Neuronal stem cell (in vitro differentiated cells): ENCODE measurements around the gene NTRK3.
"Not testable (repeated sequence)": the region's sequence is repeated elsewhere in the genome, so short reads cannot be mapped to it uniquely, and the experiment has no call there.

Experiments
- DNase-seq: peaks from one replicate; pipeline ENCODE4 v3.0.0-alpha.2; 2013; ENCODE audit warnings: low spot score
- H2AFZ ChIP-seq: one replicate; pipeline ENCODE4 v1.6.1; 2013; ENCODE audit warnings: mild to moderate bottlenecking, low read length, inconsistent platforms
- H2AK5ac ChIP-seq: 2 replicates; pipeline ENCODE4 v1.6.1; 2013; ENCODE audit warnings: low read depth, mild to moderate bottlenecking, inconsistent platforms, low read length, moderate library complexity, mixed read lengths
- H2BK120ac ChIP-seq: 2 replicates; pipeline ENCODE4 v1.6.1; 2013; ENCODE audit warnings: low read depth, mild to moderate bottlenecking, inconsistent platforms, low read length, moderate library complexity, mixed read lengths
- H2BK12ac ChIP-seq: one replicate; pipeline ENCODE4 v1.6.1; 2013; ENCODE audit warnings: low read length, inconsistent platforms
- H2BK15ac ChIP-seq: 2 replicates; pipeline ENCODE4 v1.6.1; 2013; ENCODE audit warnings: mild to moderate bottlenecking, low read length, inconsistent platforms, mixed read lengths
- H2BK5ac ChIP-seq: one replicate; pipeline ENCODE4 v1.6.1; 2013; ENCODE audit warnings: inconsistent platforms, mild to moderate bottlenecking, low read length, moderate library complexity
- H3K14ac ChIP-seq: one replicate; pipeline ENCODE4 v1.6.1; 2013; ENCODE audit warnings: low read length, inconsistent platforms
- H3K18ac ChIP-seq: 2 replicates; pipeline ENCODE4 v1.6.1; 2013; ENCODE audit warnings: low read length, inconsistent platforms
- H3K23ac ChIP-seq: 2 replicates; pipeline ENCODE4 v1.6.1; 2013; ENCODE audit warnings: low read depth, mild to moderate bottlenecking, mixed read lengths, low read length, inconsistent platforms; ENCODE audit not compliant: poor library complexity
- H3K27ac ChIP-seq: replicated peaks from 3 replicates; pipeline ENCODE4 v1.5.1; 2013; ENCODE audit warnings: low read length, inconsistent platforms
- H3K27me3 ChIP-seq, 3 experiments: 2 replicates each; pipeline ENCODE4 v1.6.1; 2013; ENCODE audit warnings: low read length in 3 of 3, mild to moderate bottlenecking in 2 of 3, inconsistent platforms in 1 of 3, low read depth in 1 of 3, mixed read lengths in 1 of 3, moderate library complexity in 1 of 3; ENCODE audit not compliant: control insufficient read depth in 3 of 3, insufficient read depth in 3 of 3
- H3K36me3 ChIP-seq, 2 donors: replicated peaks in 1 of 2; 2 replicates each; pipeline ENCODE4 v1.6.1; 2013; ENCODE audit warnings: low read length in 2 of 2; ENCODE audit not compliant: control insufficient read depth in 2 of 2, insufficient read depth in 2 of 2
- H3K4ac ChIP-seq: 2 replicates; pipeline ENCODE4 v1.6.1; 2013; ENCODE audit warnings: inconsistent platforms, mild to moderate bottlenecking, low read length, moderate library complexity
- H3K4me1 ChIP-seq, 2 donors: 1 replicate in 1 of 2; 2 replicates in 1 of 2; pipeline ENCODE4 v1.6.1; 2013; ENCODE audit warnings: low read length in 2 of 2, low read depth in 1 of 2; ENCODE audit not compliant: control insufficient read depth in 2 of 2, insufficient read depth in 1 of 2
- H3K4me2 ChIP-seq: one replicate; pipeline ENCODE4 v1.6.1; 2013; ENCODE audit warnings: mild to moderate bottlenecking, low read length, inconsistent platforms; ENCODE audit not compliant: insufficient read depth, poor library complexity, severe bottlenecking
- H3K4me3 ChIP-seq, 2 donors: 2 replicates each; pipeline ENCODE4 v1.5.1; 2013; ENCODE audit warnings: low read length in 2 of 2, mild to moderate bottlenecking in 2 of 2, inconsistent platforms in 1 of 2, moderate library complexity in 1 of 2
- H3K79me1 ChIP-seq: one replicate; pipeline ENCODE4 v1.6.1; 2013; ENCODE audit warnings: low read depth, mild to moderate bottlenecking, inconsistent platforms, low read length, moderate library complexity
- H3K9ac ChIP-seq: one replicate; pipeline ENCODE4 v1.6.1; 2013; ENCODE audit warnings: mild to moderate bottlenecking, low read depth, low read length, inconsistent platforms; ENCODE audit not compliant: poor library complexity
- H3K9me3 ChIP-seq, 2 donors: replicated peaks in 1 of 2; 2 replicates each; pipeline versions ENCODE3 to v1.6.1; 2013; ENCODE audit warnings: low read length in 2 of 2, mild to moderate bottlenecking in 2 of 2, inconsistent platforms in 1 of 2, low read depth in 1 of 2, mixed read lengths in 1 of 2, moderate library complexity in 1 of 2; ENCODE audit not compliant: control insufficient read depth in 2 of 2, insufficient read depth in 1 of 2
- H4K8ac ChIP-seq: one replicate; pipeline ENCODE4 v1.6.1; 2013; ENCODE audit warnings: low read depth, mild to moderate bottlenecking, inconsistent platforms, low read length, moderate library complexity
- H4K91ac ChIP-seq: one replicate; pipeline ENCODE4 v1.6.1; 2013; ENCODE audit warnings: low read length, low read depth, mild to moderate bottlenecking, inconsistent platforms; ENCODE audit not compliant: poor library complexity
- WGBS, 2 donors: extraction: QIAGEN DNeasy Blood & Tissue Kit; methylation state at CpG; one replicate each; pipeline ENCODE4 v1.1.7; 2013; ENCODE audit warnings: missing lambda C conversion rate in 2 of 2, mixed read lengths in 1 of 2; ENCODE audit not compliant: insufficient read length in 2 of 2, insufficient replicate concordance in 1 of 2; ENCODE audit errors: extremely low coverage in 2 of 2; 5-methylcytosine and 5-hydroxymethylcytosine counted together

Gene NTRK3

GRCh38 chr15:88072598-88073390, 183.7 kb downstream of the NTRK3 start:
- no peak overlapping the region for H2BK15ac ChIP-seq
- no peak overlapping the region for H4K91ac ChIP-seq
- no peaks in the 10 kb centered on the region for H3K36me3 ChIP-seq
- no peak overlapping the region for H4K8ac ChIP-seq
- no peak overlapping the region for H2AFZ ChIP-seq
- H3K27me3 ChIP-seq = no peaks in the 10 kb centered on the region
- H3K27ac ChIP-seq = no peak overlapping the region
- no peak overlapping the region for H3K4ac ChIP-seq
- H2AK5ac ChIP-seq = no peak overlapping the region
- no peak overlapping the region for H3K23ac ChIP-seq
- no peak overlapping the region for H3K9ac ChIP-seq
- DNase-seq = no peak
- H3K79me1 ChIP-seq = no peaks in the 10 kb centered on the region
- no peak overlapping the region for H3K4me3 ChIP-seq
- peaks cover 0 to 4% of the 10 kb centered on the region in 2 donors for H3K4me1 ChIP-seq
- H2BK12ac ChIP-seq = no peak overlapping the region
- no peak overlapping the region for H3K18ac ChIP-seq
- no peak overlapping the region for H2BK120ac ChIP-seq
- H3K9me3 ChIP-seq = no peaks in the 10 kb centered on the region
- no peak overlapping the region for H2BK5ac ChIP-seq
- no CpG with 5 or more reads among the region's 6 CpGs for whole genome bisulfite sequencing, 2 donors
- no peak overlapping the region for H3K4me2 ChIP-seq
- H3K14ac ChIP-seq = no peak overlapping the region

GRCh38 chr15:88072133-88072532, 184.4 kb downstream of the NTRK3 start:
- not testable (repeated sequence) for H3K4me1 ChIP-seq, H4K91ac ChIP-seq, H3K4me2 ChIP-seq, H2BK5ac ChIP-seq, H3K36me3 ChIP-seq, H3K14ac ChIP-seq, H2AK5ac ChIP-seq, H3K9me3 ChIP-seq, H3K4me3 ChIP-seq, H2BK15ac ChIP-seq, H4K8ac ChIP-seq, H2BK12ac ChIP-seq, H3K27me3 ChIP-seq, H3K79me1 ChIP-seq, H3K18ac ChIP-seq, H3K27ac ChIP-seq, H3K23ac ChIP-seq, H3K4ac ChIP-seq, H2AFZ ChIP-seq, H2BK120ac ChIP-seq, H3K9ac ChIP-seq, DNase-seq
- WGBS, 2 donors = no CpG with 5 or more reads among the region's 9 CpGs

- Histone ChIP-seq H3K4me3 (no peak overlapping the region), H3K14ac (no peak overlapping the region), H4K8ac (no peak overlapping the region), H3K4ac (no peak overlapping the region), H3K4me2 (no peak overlapping the region), H3K27me3 (no peaks in the 10 kb centered on the region), H3K9me3 (no peaks in the 10 kb centered on the region), H3K18ac (no peak overlapping the region), H3K79me1 (no peaks in the 10 kb centered on the region), H3K4me1 (peaks cover 0 to 4% of the 10 kb centered on the region in 2 donors), H3K9ac (no peak overlapping the region), H2AFZ (no peak overlapping the region), H2BK12ac (no peak overlapping the region), H4K91ac (no peak overlapping the region), H3K27ac (no peak overlapping the region), H2AK5ac (no peak overlapping the region), H2BK120ac (no peak overlapping the region), H3K23ac (peak overlapping the region; percentile 6), H2BK15ac (no peak overlapping the region), H3K36me3 (no peaks in the 10 kb centered on the region), H2BK5ac (no peak overlapping the region)
- DNase-seq = no peak
- no CpG with 5 or more reads among the region's 6 CpGs for WGBS, 2 donors
These were observed 185.4 kb downstream of the NTRK3 start for GRCh38 chr15:88071141-88071540.

GRCh38 chr15:88069561-88069960, 187.0 kb downstream of the NTRK3 start:
- Histone ChIP-seq H3K9ac (no peak overlapping the region), H3K36me3 (no peaks in the 10 kb centered on the region), H2BK5ac (no peak overlapping the region), H2BK15ac (no peak overlapping the region), H4K8ac (no peak overlapping the region), H3K4ac (no peak overlapping the region), H3K27me3 (no peaks in the 10 kb centered on the region), H2AFZ (no peak overlapping the region), H3K23ac (no peak overlapping the region), H3K79me1 (no peaks in the 10 kb centered on the region), H3K4me2 (no peak overlapping the region), H3K4me1 (peaks cover 0 to 4% of the 10 kb centered on the region in 2 donors), H2AK5ac (no peak overlapping the region), H2BK12ac (no peak overlapping the region), H2BK120ac (no peak overlapping the region), H3K4me3 (no peak overlapping the region), H4K91ac (no peak overlapping the region), H3K9me3 (no peaks in the 10 kb centered on the region), H3K27ac (no peak overlapping the region), H3K14ac (no peak overlapping the region), H3K18ac (no peak overlapping the region)
- WGBS, 2 donors = no CpG with 5 or more reads among the region's 6 CpGs
- DNase-seq = no peak
